IPS-15b (cell line): ENCODE data around the gene ARL6IP4.

Experiments
- H3K27me3 ChIP-seq: one replicate; pipeline ENCODE4 v1.6.1; 2013; ENCODE audit warnings: low read length; ENCODE audit not compliant: control insufficient read depth, insufficient read depth
- H3K36me3 ChIP-seq: one replicate; pipeline ENCODE4 v1.6.1; 2013; ENCODE audit warnings: low read length; ENCODE audit not compliant: control insufficient read depth, insufficient read depth
- H3K4me1 ChIP-seq: one replicate; pipeline ENCODE4 v1.6.1; 2013; ENCODE audit warnings: mild to moderate bottlenecking, low read length; ENCODE audit not compliant: control insufficient read depth, insufficient read depth
- H3K4me3 ChIP-seq: one replicate; pipeline ENCODE4 v1.5.1; 2013; ENCODE audit warnings: low read depth, low read length
- H3K9ac ChIP-seq: one replicate; pipeline ENCODE4 v1.6.1; 2013; ENCODE audit warnings: low read depth, mild to moderate bottlenecking, low read length
- H3K9me3 ChIP-seq: one replicate; pipeline ENCODE4 v1.6.1; 2013; ENCODE audit warnings: mild to moderate bottlenecking, low read length; ENCODE audit not compliant: control insufficient read depth, insufficient read depth

The ARL6IP4 gene

DNA sequence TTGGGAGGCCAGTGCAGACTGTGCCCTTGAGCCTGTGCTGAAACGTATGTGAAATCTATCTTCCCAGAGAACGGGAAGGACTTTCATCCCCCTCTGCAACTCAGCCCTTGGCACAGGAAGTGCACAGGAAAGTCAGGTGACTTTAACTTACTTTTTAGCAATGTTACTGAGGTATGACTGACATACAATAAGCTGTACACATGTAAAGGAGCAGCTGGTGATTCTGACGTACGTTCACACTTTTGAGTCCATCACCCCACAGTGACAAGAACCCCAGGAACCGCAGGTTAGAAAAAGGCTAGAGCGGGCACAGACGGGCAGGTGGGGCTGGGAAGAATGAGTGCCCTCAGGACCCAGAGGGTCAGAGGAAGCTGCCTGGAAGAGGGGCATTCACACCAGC lies 48.0 kb downstream of the ARL6IP4 start:
- H3K4me1 ChIP-seq, result peaks cover 3% of the 10 kb centered on the region
- no peak overlapping the region for H3K9ac ChIP-seq
- no peak overlapping the region for H3K4me3 ChIP-seq
- H3K9me3 ChIP-seq, result no peaks in the 10 kb centered on the region
- no peaks in the 10 kb centered on the region for H3K27me3 ChIP-seq
- H3K36me3 ChIP-seq, result peaks cover 3% of the 10 kb centered on the region

DNA sequence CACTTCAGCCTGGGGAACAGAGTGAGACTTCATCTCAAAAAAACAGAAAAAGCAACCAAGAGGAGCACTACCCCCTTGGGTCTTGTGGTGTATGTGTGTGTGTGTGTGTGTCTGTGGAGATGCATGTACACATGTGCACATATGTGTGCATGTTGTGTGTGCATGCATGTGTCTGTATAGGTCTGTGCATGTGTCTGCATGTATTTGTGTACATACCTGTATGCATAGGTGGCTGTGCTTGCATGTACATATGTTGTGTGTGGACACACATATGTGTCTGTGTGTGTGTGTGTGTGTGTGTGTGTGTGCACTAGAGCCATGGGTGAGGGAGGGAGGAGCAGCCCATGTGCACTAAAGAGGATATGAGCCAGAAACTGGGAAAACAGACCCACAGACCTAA lies 49.1 kb downstream of the ARL6IP4 start:
- Histone ChIP-seq H3K9ac (no peak overlapping the region), H3K4me1 (peaks cover 3% of the 10 kb centered on the region), H3K36me3 (peaks cover 3% of the 10 kb centered on the region)

DNA sequence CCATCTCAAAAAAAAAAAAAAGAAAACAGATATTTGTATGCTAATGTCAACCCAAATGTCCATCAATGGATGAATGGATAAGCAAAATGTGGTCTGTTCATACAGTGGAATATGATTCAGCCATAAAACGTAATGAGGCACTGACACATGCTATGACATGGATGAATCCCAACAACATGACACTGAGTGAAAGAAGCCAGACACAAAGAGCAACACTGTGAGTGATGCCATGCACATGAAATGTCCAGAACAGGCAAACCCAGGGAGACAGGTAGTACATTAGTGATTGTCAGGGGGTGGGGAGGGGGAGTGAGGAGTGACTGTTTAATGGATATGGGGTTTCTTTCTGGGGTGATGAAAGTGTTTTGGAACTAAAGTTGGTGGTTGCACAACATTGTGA lies 50.2 kb downstream of the ARL6IP4 start:
- Histone ChIP-seq H3K4me3 (no peak overlapping the region), H3K36me3 (peaks cover 3% of the 10 kb centered on the region), H3K4me1 (peaks cover 3% of the 10 kb centered on the region), H3K9ac (no peak overlapping the region), H3K9me3 (no peaks in the 10 kb centered on the region), H3K27me3 (no peaks in the 10 kb centered on the region)

More for the DNA sequence above, 49.1 kb downstream of the ARL6IP4 start:
- Histone ChIP-seq H3K27me3 (no peaks in the 10 kb centered on the region), H3K9me3 (no peaks in the 10 kb centered on the region), H3K4me3 (no peak overlapping the region)

DNA sequence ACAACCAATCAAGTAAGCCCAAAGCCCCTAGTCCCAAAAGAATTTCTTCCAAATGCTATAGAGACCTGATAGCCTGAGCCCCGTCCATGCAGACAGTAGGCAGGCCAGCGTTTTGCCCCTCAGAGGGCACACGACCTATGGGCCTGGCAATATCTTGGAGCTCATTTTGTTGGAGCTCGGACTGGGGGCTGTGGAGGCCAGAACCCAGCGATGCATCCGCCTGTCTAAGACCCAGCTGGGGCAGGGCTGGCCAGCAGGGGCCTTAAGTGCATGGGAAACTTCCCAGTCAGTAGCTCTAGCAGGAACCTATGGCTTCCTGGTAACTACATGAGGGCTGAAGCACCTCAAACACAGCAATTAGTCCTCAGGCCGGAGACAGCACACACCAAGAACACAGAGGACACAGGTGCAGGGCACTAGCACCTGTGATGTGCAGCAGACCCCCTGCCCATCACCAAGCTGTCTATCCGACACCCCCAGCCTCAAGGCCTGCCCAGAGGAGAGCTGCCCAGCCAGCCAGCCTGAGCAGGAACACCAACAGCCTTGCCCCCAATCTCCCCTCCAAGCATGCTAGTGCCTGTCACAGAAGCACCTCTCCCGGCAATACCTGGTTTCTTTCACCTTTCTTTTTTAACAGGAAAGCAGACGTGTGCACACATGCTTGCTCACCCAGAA lies 50.8 kb downstream of the ARL6IP4 start:
- H3K4me1 ChIP-seq, result peaks cover 3% of the 10 kb centered on the region
- H3K4me3 ChIP-seq, result no peak overlapping the region
- H3K27me3 ChIP-seq, result no peaks in the 10 kb centered on the region
- H3K36me3 ChIP-seq, result peaks cover 3% of the 10 kb centered on the region
- no peaks in the 10 kb centered on the region for H3K9me3 ChIP-seq
- H3K9ac ChIP-seq, result no peak overlapping the region
